Activated CD8-positive, alpha-beta T cell treated with anti-CD3 and anti-CD28 coated beads for 36 hours (primary cell): Measurements from ENCODE around the gene FGF19. TPM values are rescaled to one million over a fixed set of nuclear protein-coding genes. Genes with fewer than 3 reads are reported as not detected.

ENCODE experiments used
- ATAC-seq: fragments of 200-7000 bp; cut with Tn5 transposase; one replicate; pipeline ENCODE4 v1.10.0; 2021; ENCODE audit warnings: mild to moderate bottlenecking, moderate library complexity
- CTCF ChIA-PET: fragments of 350-600 bp; sonication (Branson Sonifier 250); formaldehyde crosslinking; loops from one replicate; lab custom pipeline; 2021; ENCODE audit warnings: antibody characterized with exemption; lab: Charles Lee
- POLR2A ChIA-PET: fragments of 350-600 bp; sonication (Branson Sonifier 250); formaldehyde crosslinking; loops from one replicate; lab custom pipeline; 2021; ENCODE audit warnings: antibody characterized with exemption; lab: Charles Lee
- DNase-seq: peaks from one replicate; pipeline ENCODE4 v3.0.0-alpha.2; 2020
- H3K27ac Mint-ChIP-seq: one replicate; pipeline ENCODE4 v1.8.0; 2021; ENCODE audit warnings: mild to moderate bottlenecking, mixed read lengths
- H3K27me3 Mint-ChIP-seq: one replicate; pipeline ENCODE4 v1.8.0; 2021; ENCODE audit warnings: mixed read lengths
- H3K36me3 Mint-ChIP-seq: one replicate; pipeline ENCODE4 v1.8.0; 2021; ENCODE audit warnings: low read depth, mixed read lengths
- H3K4me1 Mint-ChIP-seq: one replicate; pipeline ENCODE4 v1.8.0; 2021; ENCODE audit warnings: low read depth, mixed read lengths
- H3K4me3 Mint-ChIP-seq: one replicate; pipeline ENCODE4 v1.8.0; 2021; ENCODE audit warnings: mild to moderate bottlenecking, moderate library complexity, mixed read lengths
- H3K9me3 Mint-ChIP-seq: one replicate; pipeline ENCODE4 v1.8.0; 2021; ENCODE audit warnings: mixed read lengths
- intact Hi-C: fragments of 100-400 bp; cut with micrococcal nuclease; formaldehyde crosslinking; loops from one replicate; pipeline ENCODE4 v1.10.0; 2022
- total RNA-seq, 2 experiments: library from RNA; stranded (reverse); gene quantifications; one replicate each; pipeline ENCODE4 v1.2.3, GENCODE V29; 2021
- TF ChIP-seq, protein P1 (sequence below): fragments of 200-600 bp; IDR thresholded peaks from one replicate; pipeline ENCODE4 v1.8.0; 2022; ENCODE audit warnings: antibody characterized with exemption, mild to moderate bottlenecking

FGF19 gene
- total RNA-seq, 2 experiments from 2014 or later: not detected

DNA sequence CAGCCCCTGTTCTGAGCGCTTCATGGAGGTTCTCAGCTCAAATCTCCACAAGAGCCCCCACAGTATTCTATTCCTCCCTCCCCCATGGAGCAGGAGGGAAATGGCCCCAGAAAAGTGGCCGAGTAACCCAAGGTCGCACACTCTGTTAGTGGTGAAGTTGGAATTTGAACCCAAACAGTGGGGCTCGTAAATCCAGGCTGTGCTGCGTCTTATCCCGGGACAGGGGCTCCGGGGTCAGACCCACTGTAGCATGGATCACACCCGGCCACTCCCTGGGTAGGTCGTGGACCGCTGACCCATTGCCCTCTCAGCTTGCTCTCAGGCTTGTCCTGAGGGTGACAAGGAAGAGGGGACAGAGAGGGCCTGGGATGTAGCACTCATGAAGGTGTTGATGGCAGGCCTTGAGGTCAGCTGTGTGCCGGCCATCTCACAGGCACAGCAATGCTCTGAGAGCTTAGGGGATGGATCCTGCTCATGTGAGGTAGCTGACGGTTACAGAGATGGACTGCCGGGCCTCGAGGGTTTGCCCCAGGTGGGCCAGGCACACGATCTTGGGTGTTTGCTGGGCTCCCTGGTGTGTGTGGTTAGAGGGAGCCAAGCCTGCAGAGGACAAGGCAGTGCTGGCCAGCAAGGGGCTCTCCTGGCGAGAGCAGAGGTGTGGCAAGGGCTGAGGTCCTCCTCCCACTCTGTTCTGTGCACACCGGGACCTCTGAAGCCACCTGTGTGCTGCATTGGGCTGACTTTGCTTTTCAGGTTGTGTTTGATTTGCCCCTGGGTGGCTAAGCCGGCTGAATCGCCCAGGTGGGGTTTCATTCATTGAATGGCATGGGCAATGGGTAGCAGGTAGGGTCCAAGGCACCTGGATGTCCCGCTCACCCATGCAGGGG is 2.3 kb upstream of the FGF19 start:
- CTCF ChIA-PET: interaction anchor here (1.6 kb wide), 1 partner anchor 13 kb away, joined by 3 read pairs; no protein-coding TSS in a partner anchor
- H3K27ac Mint-ChIP-seq: no peak overlapping the region
- H3K36me3 Mint-ChIP-seq: no peaks in the 10 kb centered on the region
- POLR2A ChIA-PET: no interaction called here
- TF ChIP-seq, protein P1, sequence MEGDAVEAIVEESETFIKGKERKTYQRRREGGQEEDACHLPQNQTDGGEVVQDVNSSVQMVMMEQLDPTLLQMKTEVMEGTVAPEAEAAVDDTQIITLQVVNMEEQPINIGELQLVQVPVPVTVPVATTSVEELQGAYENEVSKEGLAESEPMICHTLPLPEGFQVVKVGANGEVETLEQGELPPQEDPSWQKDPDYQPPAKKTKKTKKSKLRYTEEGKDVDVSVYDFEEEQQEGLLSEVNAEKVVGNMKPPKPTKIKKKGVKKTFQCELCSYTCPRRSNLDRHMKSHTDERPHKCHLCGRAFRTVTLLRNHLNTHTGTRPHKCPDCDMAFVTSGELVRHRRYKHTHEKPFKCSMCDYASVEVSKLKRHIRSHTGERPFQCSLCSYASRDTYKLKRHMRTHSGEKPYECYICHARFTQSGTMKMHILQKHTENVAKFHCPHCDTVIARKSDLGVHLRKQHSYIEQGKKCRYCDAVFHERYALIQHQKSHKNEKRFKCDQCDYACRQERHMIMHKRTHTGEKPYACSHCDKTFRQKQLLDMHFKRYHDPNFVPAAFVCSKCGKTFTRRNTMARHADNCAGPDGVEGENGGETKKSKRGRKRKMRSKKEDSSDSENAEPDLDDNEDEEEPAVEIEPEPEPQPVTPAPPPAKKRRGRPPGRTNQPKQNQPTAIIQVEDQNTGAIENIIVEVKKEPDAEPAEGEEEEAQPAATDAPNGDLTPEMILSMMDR: no peak
- H3K4me1 Mint-ChIP-seq: peaks cover 4% of the 10 kb centered on the region
- no peaks in the 10 kb centered on the region for H3K9me3 Mint-ChIP-seq
- peaks cover 37% of the 10 kb centered on the region for H3K27me3 Mint-ChIP-seq
- ATAC-seq (no peak), DNase-seq (no peak)
- H3K4me3 Mint-ChIP-seq: no peak overlapping the region
- intact Hi-C loops: loop anchor here (10.0 kb wide), 2 partner anchors 109 to 179 kb away; partner anchors contain the start of gene FGF3

DNA sequence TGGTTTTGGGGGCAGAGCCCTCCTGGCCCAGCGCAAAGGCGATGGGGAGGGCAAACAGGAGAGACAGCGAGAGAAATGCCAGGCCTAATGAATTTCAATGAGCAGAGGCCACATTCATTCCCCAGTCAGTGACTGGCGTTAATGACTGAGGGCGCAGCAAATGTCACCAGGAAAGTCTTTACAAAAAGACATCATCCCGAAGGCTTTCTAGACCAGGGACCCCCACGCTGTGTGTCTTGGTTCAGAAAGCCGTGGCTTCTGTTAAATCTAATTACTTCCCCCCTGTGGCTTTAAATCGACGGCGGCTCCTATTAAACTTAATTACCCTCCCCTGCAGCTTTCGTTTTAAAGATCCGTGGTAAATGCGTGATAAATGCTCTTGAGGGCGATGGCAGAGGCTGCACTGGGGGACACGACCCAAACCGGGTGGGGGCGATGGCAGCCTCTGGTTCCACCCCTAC is 1.6 kb upstream of the FGF19 start:
- no peak for DNase-seq
- no peaks in the 10 kb centered on the region for H3K9me3 Mint-ChIP-seq
- intact Hi-C loops: loop anchor here (10.0 kb wide), 2 partner anchors 109 to 179 kb away; partner anchors contain the start of gene FGF3
- ATAC-seq: no peak
- H3K4me1 Mint-ChIP-seq: peaks cover 4% of the 10 kb centered on the region
- peaks cover 43% of the 10 kb centered on the region for H3K27me3 Mint-ChIP-seq
- no peak overlapping the region for H3K4me3 Mint-ChIP-seq
- H3K36me3 Mint-ChIP-seq: no peaks in the 10 kb centered on the region
- CTCF ChIA-PET: interaction anchor here (1.3 to 1.6 kb wide), 2 partner anchors 10 to 12 kb away, joined by 3 to 6 read pairs; no protein-coding TSS in a partner anchor
- POLR2A ChIA-PET: interaction anchor here (1.2 kb wide), 1 partner anchor 95 kb away, joined by 5 read pairs; no protein-coding TSS in a partner anchor
- no peak overlapping the region for H3K27ac Mint-ChIP-seq
- TF ChIP-seq, protein P1: no peak

DNA sequence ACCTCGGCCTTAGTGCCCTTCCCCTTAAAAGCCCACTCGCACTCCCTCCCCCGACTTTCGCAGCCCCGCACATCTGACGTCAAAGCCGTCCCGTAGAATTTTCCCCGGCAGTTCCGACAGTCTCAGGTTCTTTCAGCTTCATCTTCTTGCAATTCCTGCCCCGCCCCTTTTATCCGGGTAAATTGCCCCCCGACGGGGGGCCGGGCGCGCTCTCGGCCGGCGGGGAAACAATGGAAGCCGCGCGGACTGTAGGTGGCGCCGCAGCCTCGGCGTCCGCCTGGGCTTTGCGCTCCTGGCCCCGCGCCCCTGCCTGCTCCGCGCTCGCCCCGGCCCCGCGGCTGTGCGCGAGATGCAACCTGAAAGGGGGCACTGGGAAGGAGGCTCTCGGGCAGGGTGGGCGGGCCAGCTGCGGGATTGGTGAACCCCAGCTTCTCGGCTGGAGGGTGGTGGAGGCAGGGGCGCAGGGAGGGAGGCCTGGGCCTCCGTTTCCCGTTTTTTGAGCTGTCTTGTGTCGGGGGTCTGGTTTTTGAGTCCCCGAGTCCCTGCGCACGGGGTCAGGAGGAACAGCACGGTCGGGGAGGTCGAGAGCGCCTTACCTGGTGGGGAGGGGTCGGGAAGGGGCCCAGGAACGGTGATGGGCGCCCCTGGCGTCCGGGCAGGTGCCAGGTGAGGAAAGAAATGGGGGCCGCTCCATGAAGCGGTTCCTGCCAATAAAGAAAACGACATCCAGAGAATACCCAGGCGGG is 859 bp upstream of the FGF19 start:
- H3K36me3 Mint-ChIP-seq: no peaks in the 10 kb centered on the region
- ChIA-PET CTCF (interaction anchor here (1.3 to 1.6 kb wide), 2 partner anchors 11 to 12 kb away, joined by 3 to 6 read pairs; no protein-coding TSS in a partner anchor), POLR2A (interaction anchor here (1.2 kb wide), 1 partner anchor 96 kb away, joined by 5 read pairs; no protein-coding TSS in a partner anchor)
- intact Hi-C loops: loop anchor here (10.0 kb wide), 2 partner anchors 110 to 180 kb away; partner anchors contain the start of gene FGF3
- no peak overlapping the region for H3K4me3 Mint-ChIP-seq
- TF ChIP-seq, protein P1: peak; percentile 81
- H3K4me1 Mint-ChIP-seq: peaks cover 4% of the 10 kb centered on the region
- ATAC-seq (peak; percentile 58), DNase-seq (peak; percentile 34)
- H3K27me3 Mint-ChIP-seq: peaks cover 48% of the 10 kb centered on the region
- no peaks in the 10 kb centered on the region for H3K9me3 Mint-ChIP-seq
- H3K27ac Mint-ChIP-seq: no peak overlapping the region

DNA sequence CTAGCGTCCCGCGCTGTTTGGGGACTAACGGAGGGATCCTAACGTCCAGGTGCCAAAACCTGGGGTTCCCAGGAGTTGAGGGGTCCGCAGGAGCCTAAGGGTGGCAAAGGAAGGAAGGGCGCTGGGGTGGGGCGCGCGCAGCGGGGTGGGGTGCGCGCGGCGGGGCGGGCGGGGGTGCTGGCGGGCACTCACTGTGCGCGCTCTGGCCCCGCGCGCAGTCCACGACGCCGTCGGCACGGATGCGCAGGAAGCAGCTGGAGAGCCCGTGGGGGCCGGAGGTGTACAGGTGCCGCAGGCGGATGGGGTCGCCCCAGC is 412 bp downstream of the FGF19 start:
- H3K4me3 Mint-ChIP-seq: no peak overlapping the region
- CTCF ChIA-PET: no interaction called here
- POLR2A ChIA-PET: no interaction called here
- H3K27ac Mint-ChIP-seq: no peak overlapping the region
- H3K9me3 Mint-ChIP-seq: no peaks in the 10 kb centered on the region
- no peaks in the 10 kb centered on the region for H3K36me3 Mint-ChIP-seq
- intact Hi-C loops: loop anchor here (10.0 kb wide), 2 partner anchors 111 to 181 kb away; partner anchors contain the start of gene FGF3
- no peak for ATAC-seq
- DNase-seq: no peak
- TF ChIP-seq, protein P1: no peak
- peaks cover 56% of the 10 kb centered on the region for H3K27me3 Mint-ChIP-seq
- peaks cover 4% of the 10 kb centered on the region for H3K4me1 Mint-ChIP-seq
